Jurkat, Clone E6-1 (cell line): ENCODE measurements around the gene SCN2B.
A peak's percentile ranks its signal among the peaks of the same experiment; 100 is the strongest.
"Not testable (repeated sequence)": the region's sequence is repeated elsewhere in the genome, so short reads cannot be mapped to it uniquely, and the experiment has no call there.

Source experiments
- DNase-seq: peaks from one replicate; pipeline ENCODE4 v3.0.0-alpha.2; 2011; ENCODE audit warnings: low read depth, low spot score
- H3K4me3 ChIP-seq: 2 replicates; pipeline ENCODE4 v1.5.1; 2011; ENCODE audit warnings: mild to moderate bottlenecking, low read length, control low read depth, moderate library complexity

The SCN2B gene

GRCh38 chr11:118183691-118184090 is 7.3 kb upstream of the SCN2B start:
- DNase-seq, H3K4me3 ChIP-seq: not testable (repeated sequence)

GRCh38 chr11:118180300-118180703 is 3.9 kb upstream of the SCN2B start:
- no peak overlapping the region for H3K4me3 ChIP-seq
- peak; percentile 70 for DNase-seq

- DNase-seq, result no peak
- H3K4me3 ChIP-seq, result no peak overlapping the region
Measured at GRCh38 chr11:118176778-118177134, 317 bp upstream of the SCN2B start.

- no peak for DNase-seq
- no peak overlapping the region for H3K4me3 ChIP-seq
Measured at GRCh38 chr11:118175031-118175992, 1.1 kb downstream of the SCN2B start.

- no peak for DNase-seq
- H3K4me3 ChIP-seq, result no peak overlapping the region
Measured at GRCh38 chr11:118174006-118174567, 2.4 kb downstream of the SCN2B start.

- no peak for DNase-seq
- H3K4me3 ChIP-seq, result no peak overlapping the region
Measured at GRCh38 chr11:118172356-118172755, 4.1 kb downstream of the SCN2B start.

- no peak overlapping the region for H3K4me3 ChIP-seq
- peak; percentile 54 for DNase-seq
Measured at GRCh38 chr11:118171269-118172062, 5.0 kb downstream of the SCN2B start.

- DNase-seq, result no peak
- no peak overlapping the region for H3K4me3 ChIP-seq
Measured at GRCh38 chr11:118170882-118171268, 5.6 kb downstream of the SCN2B start.

- no peak for DNase-seq
- no peak overlapping the region for H3K4me3 ChIP-seq
Measured at GRCh38 chr11:118170231-118170630, 6.2 kb downstream of the SCN2B start.

- no peak for DNase-seq
Measured at GRCh38 chr11:118169300-118170140, 6.9 kb downstream of the SCN2B start.

GRCh38 chr11:118168751-118169150 is 7.7 kb downstream of the SCN2B start:
- H3K4me3 ChIP-seq, result no peak overlapping the region
- no peak for DNase-seq

More at GRCh38 chr11:118169300-118170140, 6.9 kb downstream of the SCN2B start:
- no peak overlapping the region for H3K4me3 ChIP-seq

GRCh38 chr11:118168316-118168715 is 8.1 kb downstream of the SCN2B start:
- H3K4me3 ChIP-seq, result no peak overlapping the region
- DNase-seq, result no peak

- H3K4me3 ChIP-seq, result no peak overlapping the region
- DNase-seq, result no peak
Measured at GRCh38 chr11:118167906-118168305, 8.5 kb downstream of the SCN2B start.

- H3K4me3 ChIP-seq, result no peak overlapping the region
- no peak for DNase-seq
Measured at GRCh38 chr11:118167253-118167652, 9.2 kb downstream of the SCN2B start.

- DNase-seq, result no peak
- no peak overlapping the region for H3K4me3 ChIP-seq
Measured at GRCh38 chr11:118166641-118167040, 9.8 kb downstream of the SCN2B start.

- no peak for DNase-seq
- H3K4me3 ChIP-seq, result no peak overlapping the region
Measured at GRCh38 chr11:118164885-118165284, 11.6 kb downstream of the SCN2B start.

- DNase-seq, result no peak
- H3K4me3 ChIP-seq, result no peak overlapping the region
Measured at GRCh38 chr11:118163494-118163893, 12.9 kb downstream of the SCN2B start.

GRCh38 chr11:118162846-118163245 is 13.6 kb downstream of the SCN2B start:
- no peak for DNase-seq
- H3K4me3 ChIP-seq, result no peak overlapping the region

- DNase-seq, result no peak
- no peak overlapping the region for H3K4me3 ChIP-seq
Measured at GRCh38 chr11:118161786-118162185, 14.7 kb downstream of the SCN2B start.
